ENCODE measurements around the gene CAMK1G. TPM values are rescaled to one million over a fixed set of nuclear protein-coding genes. Genes with fewer than 3 reads are reported as not detected.

Gene CAMK1G
- total and polyA plus RNA-seq, 2 of the 4 experiments (the other 2 are of a cell fraction), result 0.72 to 1.8 TPM

DNA sequence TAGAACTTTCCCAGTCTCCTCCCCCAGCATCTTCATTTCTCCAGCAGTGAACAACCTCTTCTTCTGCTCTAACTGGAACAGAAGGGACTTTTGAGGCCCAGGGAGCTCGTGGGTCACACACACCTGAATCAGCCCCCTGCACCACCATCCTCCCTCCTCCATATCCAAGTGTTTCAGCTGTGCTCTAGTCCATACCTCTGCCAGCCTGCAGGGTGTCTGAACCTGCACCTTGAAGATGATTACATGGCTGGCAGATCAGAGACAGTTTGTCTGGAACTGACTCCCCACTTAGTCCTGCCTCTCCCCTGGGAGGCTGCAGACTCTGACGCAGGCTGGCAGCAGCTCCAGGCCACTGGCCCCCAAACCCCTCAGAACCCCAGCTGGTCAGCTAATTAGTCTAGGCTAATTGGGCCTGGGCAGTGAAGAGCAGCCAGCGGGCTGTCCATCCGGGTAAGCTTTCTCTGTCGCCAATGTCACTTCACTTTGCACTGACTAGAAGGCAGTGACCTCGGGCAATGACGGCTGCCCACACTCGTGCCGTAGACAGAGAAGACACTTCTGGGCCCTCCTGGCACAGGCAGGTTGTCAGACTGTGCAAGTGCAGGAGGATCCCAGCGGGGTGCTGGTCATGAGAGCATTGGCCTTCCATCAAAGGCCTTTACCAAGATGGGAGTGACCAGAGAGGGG, 12.2 kb downstream of the CAMK1G start:
- H3K9me3 ChIP-seq (ENCODE audit: control insufficient read depth, insufficient read depth, low read length), result no peaks in the 10 kb centered on the region
- H2AK9ac ChIP-seq (replicated peaks; ENCODE audit: low read depth, low read length, poor library complexity), result peak overlapping the region; percentile 30
- H3K9me1 ChIP-seq (ENCODE audit: insufficient read depth, low read length), result no peaks in the 10 kb centered on the region
- H4K8ac ChIP-seq (ENCODE audit: low read depth in 2 of 2, low read length in 2 of 2), result no peak overlapping the region
- no peak overlapping the region for H2AK5ac ChIP-seq (ENCODE audit: low read depth, low read length)
- no peak overlapping the region for H3K56ac ChIP-seq (ENCODE audit: extremely low read depth, insufficient read depth, low read length)
- H3K79me1 ChIP-seq (ENCODE audit: low read depth in 1 of 2, low read length in 2 of 2), result no peaks in the 10 kb centered on the region
- no peak overlapping the region for H3K4me2 ChIP-seq (ENCODE audit: low read depth, low read length)
- ATAC-seq (ENCODE audit: low read depth) (no peak), DNase-seq (no peak)
- no peak overlapping the region for H3K4ac ChIP-seq (ENCODE audit: low read depth, low read length)
- 88% methylated on average over 9 of the region's 10 CpGs; no CpG with 5 or more reads in 1 of the 2 experiments for WGBS, 2 experiments (ENCODE audit: extremely low coverage in 2 of 2, insufficient read length in 1 of 2)
- in situ Hi-C loops (cut with MboI; ENCODE audit: low sequenced_read_pairs), result no loop called here
- H3K4me3 ChIP-seq (ENCODE audit: insufficient read depth, low read depth, low read length), result no peak overlapping the region
- no peak overlapping the region for H3K27ac ChIP-seq (ENCODE audit: insufficient read depth, low read length)
- H3K9ac ChIP-seq (ENCODE audit: low read depth, low read length), result no peak overlapping the region
- no peak overlapping the region for H3K14ac ChIP-seq (replicated peaks; ENCODE audit: low read depth, low read length)
- no peak overlapping the region for H2BK120ac ChIP-seq (ENCODE audit: low read depth, low read length)
- no peak overlapping the region for H3K23ac ChIP-seq (ENCODE audit: low read depth, low read length)
- no peak overlapping the region for H2BK20ac ChIP-seq (ENCODE audit: low read depth, low read length)
- no peak overlapping the region for H2BK15ac ChIP-seq (ENCODE audit: low read depth, low read length)
- POLR2A ChIA-PET (ENCODE audit: unreplicated experiment), result interaction anchor here (0.6 kb wide), 1 partner anchor 97 kb away, joined by 3 read pairs; no protein-coding TSS in a partner anchor
- no peaks in the 10 kb centered on the region; the same call in 1 of the 2 replicates for H3K27me3 ChIP-seq (ENCODE audit: control insufficient read depth, insufficient read depth, low read length)
- dilution Hi-C loops (cut with HindIII; ENCODE audit: low sequenced_read_pairs, unreplicated experiment), result no loop called here
- H3K4me1 ChIP-seq (ENCODE audit: control insufficient read depth, insufficient read depth, low read length), result no peaks in the 10 kb centered on the region
- CTCF ChIA-PET, result no interaction called here
- BruUV-seq (replicated peaks), result no TSS peak
- H3K18ac ChIP-seq (ENCODE audit: low read depth, low read length), result no peak overlapping the region
- H2BK5ac ChIP-seq (ENCODE audit: low read depth, low read length, poor library complexity, severe bottlenecking), result no peak overlapping the region
- no peaks in the 10 kb centered on the region for H3K36me3 ChIP-seq (ENCODE audit: control insufficient read depth, insufficient read depth, low read length)
- no peaks in the 10 kb centered on the region for H4K20me1 ChIP-seq (ENCODE audit: insufficient read depth, low read length)
- intact Hi-C loops (cut with micrococcal nuclease), result no loop called here
- no peak overlapping the region for H2AFZ ChIP-seq (replicated peaks; ENCODE audit: low read length, poor library complexity)
- H4K5ac ChIP-seq (ENCODE audit: low read depth, low read length), result no peak overlapping the region
- H4K91ac ChIP-seq (ENCODE audit: insufficient read depth, low read depth, low read length), result no peak overlapping the region
- TF ChIP-seq MXI1 (IDR thresholded peaks at IDR 0.05; ENCODE audit: borderline replicate concordance, low read depth, low read length) (no peak), RAD21 (IDR thresholded peaks at IDR 0.05; ENCODE audit: low read length) (no peak), RFX5 (IDR thresholded peaks at IDR 0.05; ENCODE audit: low read depth, low read length) (no peak), FOS (IDR thresholded peaks at IDR 0.05; ENCODE audit: low read depth, low read length) (no peak), POLR2A (IDR thresholded peaks at IDR 0.05; ENCODE audit: low read depth, low read length) (no peak), CEBPB (IDR thresholded peaks at IDR 0.05; ENCODE audit: low read depth, low read length) (no peak), BHLHE40 (IDR thresholded peaks at IDR 0.05; ENCODE audit: low read depth, low read length) (no peak), SMC3 (IDR thresholded peaks at IDR 0.05; ENCODE audit: low read depth, low read length) (no peak), NFE2L2 (IDR thresholded peaks at IDR 0.05; ENCODE audit: low read depth, low read length) (no peak), CHD1 (IDR thresholded peaks at IDR 0.05; ENCODE audit: low read depth, low read length) (no peak), MAFK (IDR thresholded peaks at IDR 0.05; ENCODE audit: low read depth, low read length) (no peak), RCOR1 (IDR thresholded peaks at IDR 0.05; ENCODE audit: insufficient replicate concordance, low read length) (no peak), MAZ (IDR thresholded peaks at IDR 0.05; ENCODE audit: borderline replicate concordance, low read depth, low read length) (no peak)
- TF ChIP-seq, protein P1, sequence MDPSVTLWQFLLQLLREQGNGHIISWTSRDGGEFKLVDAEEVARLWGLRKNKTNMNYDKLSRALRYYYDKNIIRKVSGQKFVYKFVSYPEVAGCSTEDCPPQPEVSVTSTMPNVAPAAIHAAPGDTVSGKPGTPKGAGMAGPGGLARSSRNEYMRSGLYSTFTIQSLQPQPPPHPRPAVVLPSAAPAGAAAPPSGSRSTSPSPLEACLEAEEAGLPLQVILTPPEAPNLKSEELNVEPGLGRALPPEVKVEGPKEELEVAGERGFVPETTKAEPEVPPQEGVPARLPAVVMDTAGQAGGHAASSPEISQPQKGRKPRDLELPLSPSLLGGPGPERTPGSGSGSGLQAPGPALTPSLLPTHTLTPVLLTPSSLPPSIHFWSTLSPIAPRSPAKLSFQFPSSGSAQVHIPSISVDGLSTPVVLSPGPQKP (IDR thresholded peaks at IDR 0.05; ENCODE audit: borderline replicate concordance, low read depth, low read length), result no peak
- TF ChIP-seq, protein P2, sequence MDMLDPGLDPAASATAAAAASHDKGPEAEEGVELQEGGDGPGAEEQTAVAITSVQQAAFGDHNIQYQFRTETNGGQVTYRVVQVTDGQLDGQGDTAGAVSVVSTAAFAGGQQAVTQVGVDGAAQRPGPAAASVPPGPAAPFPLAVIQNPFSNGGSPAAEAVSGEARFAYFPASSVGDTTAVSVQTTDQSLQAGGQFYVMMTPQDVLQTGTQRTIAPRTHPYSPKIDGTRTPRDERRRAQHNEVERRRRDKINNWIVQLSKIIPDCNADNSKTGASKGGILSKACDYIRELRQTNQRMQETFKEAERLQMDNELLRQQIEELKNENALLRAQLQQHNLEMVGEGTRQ (IDR thresholded peaks at IDR 0.05; ENCODE audit: low read depth, low read length), result no peak
- TF ChIP-seq, protein P3, sequence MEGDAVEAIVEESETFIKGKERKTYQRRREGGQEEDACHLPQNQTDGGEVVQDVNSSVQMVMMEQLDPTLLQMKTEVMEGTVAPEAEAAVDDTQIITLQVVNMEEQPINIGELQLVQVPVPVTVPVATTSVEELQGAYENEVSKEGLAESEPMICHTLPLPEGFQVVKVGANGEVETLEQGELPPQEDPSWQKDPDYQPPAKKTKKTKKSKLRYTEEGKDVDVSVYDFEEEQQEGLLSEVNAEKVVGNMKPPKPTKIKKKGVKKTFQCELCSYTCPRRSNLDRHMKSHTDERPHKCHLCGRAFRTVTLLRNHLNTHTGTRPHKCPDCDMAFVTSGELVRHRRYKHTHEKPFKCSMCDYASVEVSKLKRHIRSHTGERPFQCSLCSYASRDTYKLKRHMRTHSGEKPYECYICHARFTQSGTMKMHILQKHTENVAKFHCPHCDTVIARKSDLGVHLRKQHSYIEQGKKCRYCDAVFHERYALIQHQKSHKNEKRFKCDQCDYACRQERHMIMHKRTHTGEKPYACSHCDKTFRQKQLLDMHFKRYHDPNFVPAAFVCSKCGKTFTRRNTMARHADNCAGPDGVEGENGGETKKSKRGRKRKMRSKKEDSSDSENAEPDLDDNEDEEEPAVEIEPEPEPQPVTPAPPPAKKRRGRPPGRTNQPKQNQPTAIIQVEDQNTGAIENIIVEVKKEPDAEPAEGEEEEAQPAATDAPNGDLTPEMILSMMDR (conservative IDR thresholded peaks at IDR 0.05; ENCODE audit: low read depth, low read length), result no peak

Measured in IMR-90 (cell line).